NB4 (cell line): ENCODE results near the gene AMBRA1.

Experiments
- DNase-seq: peaks from one replicate; pipeline ENCODE4 v3.0.0; 2010; ENCODE audit warnings: low read depth
- H3K4me3 ChIP-seq: one replicate; pipeline ENCODE4 v1.5.1; 2011; ENCODE audit warnings: mild to moderate bottlenecking, low read depth, low read length, moderate library complexity
- CTCF ChIP-seq: IDR thresholded peaks from one replicate; pipeline ENCODE4 v1.5.1; 2012; ENCODE audit warnings: low read depth, low read length
- MAX ChIP-seq: IDR thresholded peaks from 2 replicates; pipeline ENCODE4 v1.6.1; 2011; ENCODE audit warnings: low read depth, low read length
- MYC ChIP-seq: IDR thresholded peaks from 2 replicates; pipeline ENCODE4 v1.6.1; 2011; ENCODE audit warnings: low read depth, low read length
- POLR2A ChIP-seq: IDR thresholded peaks from 2 replicates; pipeline ENCODE4 v1.6.1; 2011; ENCODE audit warnings: mild to moderate bottlenecking; ENCODE audit not compliant: insufficient read length; ENCODE audit errors: extremely low read depth

Gene AMBRA1

GRCh38 chr11:46383974-46384701 is 209.7 kb downstream of the AMBRA1 start:
- peak; percentile 43 for DNase-seq
- no peak for TF ChIP-seq POLR2A
- TF ChIP-seq CTCF: no peak
- no peak for TF ChIP-seq MAX
- TF ChIP-seq MYC: no peak
- no peak overlapping the region for H3K4me3 ChIP-seq

GRCh38 chr11:46383404-46383758 is 210.4 kb downstream of the AMBRA1 start:
- TF ChIP-seq POLR2A (no peak), MAX (no peak), MYC (no peak), CTCF (no peak)
- no peak overlapping the region for H3K4me3 ChIP-seq
- DNase-seq: no peak

- H3K4me3 ChIP-seq: no peak overlapping the region
- peak; percentile 29 for DNase-seq
- peak; percentile 41 for TF ChIP-seq CTCF
- no peak for TF ChIP-seq MAX
- no peak for TF ChIP-seq POLR2A
These were observed 211.0 kb downstream of the AMBRA1 start for GRCh38 chr11:46382646-46383403.

GRCh38 chr11:46381819-46382645 is 211.8 kb downstream of the AMBRA1 start:
- H3K4me3 ChIP-seq: no peak overlapping the region
- TF ChIP-seq MAX (no peak), POLR2A (no peak), CTCF (no peak), MYC (no peak)
- DNase-seq: peak; percentile 30

GRCh38 chr11:46381048-46381818 is 212.6 kb downstream of the AMBRA1 start, which contains the start of gene MDK:
TSS of gene MDK (plus strand) at chr11:46381669. CDS start at chr11:46382058, 389 bp downstream.
- DNase-seq: peak; percentile 16
- TF ChIP-seq MYC (no peak), POLR2A (no peak), CTCF (no peak), MAX (no peak)

More at GRCh38 chr11:46381048-46381818, 212.6 kb downstream of the AMBRA1 start, which contains the start of gene MDK:
- peak within 1 kb of the TSS; percentile 25 for H3K4me3 ChIP-seq
